GM19351 (cell line): ENCODE results near the gene SLC9A3.

Experiments
- ATAC-seq: cut with Tn5 transposase; IDR thresholded peaks from one replicate; pipeline ENCODE4 v1.9.1; 2021; ENCODE audit warnings: mild to moderate bottlenecking, moderate library complexity; ENCODE audit not compliant: unreplicated experiment

SLC9A3 gene

DNA sequence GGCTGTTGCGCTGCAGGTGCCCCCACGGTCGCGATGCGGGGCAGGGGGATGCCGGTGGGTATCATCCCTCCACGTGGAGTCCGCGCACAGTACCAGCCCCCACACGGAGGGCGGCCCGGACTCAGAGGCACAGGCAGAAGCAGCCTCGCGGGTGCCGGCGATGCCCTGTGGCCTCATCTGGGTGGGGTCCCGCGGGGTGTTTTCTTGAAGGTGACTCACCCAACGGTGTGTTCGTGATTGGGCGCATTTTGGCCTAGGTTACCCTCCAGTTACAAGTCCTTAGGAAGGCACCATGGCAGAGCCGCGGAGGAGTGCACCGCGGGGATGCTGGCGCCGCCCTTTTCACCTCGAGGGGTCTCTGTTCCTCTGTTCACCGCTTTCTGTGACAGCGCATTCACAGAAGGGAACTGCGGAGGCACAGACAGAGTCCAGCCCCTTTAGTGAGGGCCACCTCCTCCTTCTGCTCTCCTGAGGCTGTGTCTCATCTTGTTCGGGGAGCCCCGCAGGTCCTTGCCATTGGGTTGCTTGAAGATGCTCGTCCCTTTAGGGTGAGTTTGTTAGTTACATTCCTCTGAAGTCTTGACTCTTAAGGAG, 102.9 kb downstream of the SLC9A3 start:
- ATAC-seq = no peak

DNA sequence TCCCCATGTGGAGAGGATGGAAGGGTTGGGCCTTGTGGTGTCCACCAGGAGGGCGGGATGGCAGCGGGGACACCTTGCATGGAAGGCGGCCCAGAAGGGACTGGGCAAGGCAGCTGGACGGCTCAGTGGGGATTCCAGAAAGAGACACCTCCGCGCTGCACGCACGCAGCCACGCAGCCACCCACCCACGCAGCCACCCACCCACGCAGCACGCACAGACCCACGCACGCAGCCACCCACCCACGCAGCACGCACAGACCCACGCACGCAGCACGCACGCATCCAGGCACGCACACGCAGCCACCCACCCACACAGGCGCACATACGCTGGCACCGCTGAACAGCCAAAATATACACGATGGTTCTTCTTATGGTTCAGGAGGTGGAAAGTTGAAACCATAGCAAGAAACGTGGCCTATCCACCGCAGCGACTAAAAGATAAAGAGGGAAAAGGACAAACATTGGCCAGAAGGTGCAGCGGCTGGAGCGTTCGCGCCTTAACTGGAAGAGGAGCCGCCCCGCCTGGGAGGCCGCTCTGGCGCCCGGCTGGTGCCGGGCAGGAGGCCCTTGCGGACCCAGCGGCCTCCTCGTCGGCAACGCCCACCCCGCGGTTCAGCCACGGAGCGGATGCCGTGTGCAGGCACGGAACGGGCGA, 103.5 kb downstream of the SLC9A3 start:
- ATAC-seq = no peak
